Stimulated activated CD4-positive, alpha-beta T cell treated with anti-CD3 and anti-CD28 coated beads, Interleukin-1b, Interleukin-23, amount 100 ng/mL, for 24 hours (primary cell): ENCODE results near the gene MACROD1.
"Not testable (repeated sequence)": the region's sequence is repeated elsewhere in the genome, so short reads cannot be mapped to it uniquely, and the experiment has no call there.

ENCODE experiments used
- DNase-seq, 4 experiments: peaks; one replicate each; pipeline ENCODE4 v3.0.0-alpha.2; 2020; ENCODE audit warnings: low read depth in 4 of 4, low spot score in 1 of 4

The MACROD1 gene

GRCh38 chr11:63973912-63974258, 192.0 kb downstream of the MACROD1 start:
- not testable (repeated sequence) for DNase-seq

DNA sequence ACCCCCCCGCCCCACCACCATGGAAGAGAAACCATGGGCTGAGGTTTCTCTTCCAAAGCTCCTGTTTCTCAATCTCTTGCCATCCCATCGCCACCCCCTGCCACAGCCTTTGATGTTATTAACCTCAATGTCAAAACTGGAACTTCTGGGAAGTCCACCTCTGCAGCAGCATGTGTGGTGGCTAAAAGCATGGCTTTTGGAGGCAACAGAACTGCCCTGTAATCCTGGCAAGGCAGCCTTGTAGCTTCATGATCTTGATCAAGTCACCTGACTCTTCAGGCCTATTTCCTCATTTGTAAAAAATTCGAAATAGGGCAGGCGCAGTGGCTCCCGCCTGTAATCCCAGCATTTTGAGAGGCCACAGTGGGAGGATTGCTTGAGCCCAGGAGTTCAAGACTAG, 195.0 kb downstream of the MACROD1 start:
- no peak for DNase-seq

- DNase-seq: no peak
These were observed 196.5 kb downstream of the MACROD1 start for GRCh38 chr11:63969461-63969860.

GRCh38 chr11:63966444-63966843, 199.5 kb downstream of the MACROD1 start:
- DNase-seq: no peak

GRCh38 chr11:63963895-63964294, 202.0 kb downstream of the MACROD1 start:
- DNase-seq: not testable (repeated sequence)

GRCh38 chr11:63961608-63962412, 204.1 kb downstream of the MACROD1 start:
- no peak for DNase-seq

DNA sequence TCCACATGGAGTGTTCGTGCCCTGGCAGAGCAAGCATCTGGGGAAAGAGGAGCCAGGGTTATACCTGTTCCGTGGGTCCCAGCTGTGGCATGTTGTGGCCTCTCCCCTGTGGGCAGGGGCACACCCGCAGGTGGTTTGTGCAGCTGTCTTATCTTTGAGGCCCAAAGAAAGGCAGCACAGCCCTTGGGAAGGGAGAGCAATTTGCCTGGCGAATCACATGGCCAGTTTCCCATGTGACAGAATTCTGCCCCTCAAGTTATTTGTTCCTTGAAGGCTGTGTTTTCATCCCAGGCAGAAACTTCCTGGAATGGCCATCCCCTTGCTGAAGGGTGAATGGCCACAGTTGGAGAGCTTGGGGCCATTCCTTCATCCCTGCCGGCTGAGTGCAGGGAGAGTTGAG, 207.9 kb downstream of the MACROD1 start:
- DNase-seq: no peak

DNA sequence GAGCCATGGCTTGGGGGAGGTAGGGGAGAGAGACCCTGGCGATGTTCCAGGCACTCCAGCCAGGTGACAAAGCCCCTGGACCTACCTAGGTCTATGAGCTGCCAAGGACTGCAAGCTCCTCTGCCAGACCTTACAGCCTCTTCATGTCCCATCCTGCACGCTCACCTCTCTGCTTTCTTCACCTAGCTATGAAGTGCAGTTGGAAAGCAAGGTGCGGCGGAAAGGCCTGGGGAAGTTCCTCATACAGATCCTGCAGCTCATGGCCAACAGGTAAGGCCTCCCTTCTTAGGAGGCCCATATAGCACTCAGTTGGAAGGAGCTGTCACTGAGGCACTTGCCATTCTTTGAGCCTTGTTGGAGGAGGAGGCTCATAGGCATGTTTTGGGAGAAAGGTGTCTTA, 213.3 kb downstream of the MACROD1 start:
- DNase-seq: no peak

GRCh38 chr11:63951779-63952536, 214.0 kb downstream of the MACROD1 start:
- no peak for DNase-seq
